SU-DHL-6 (cell line): ENCODE results near the gene HLF.

Source experiments
- EZH2phosphoT487 ChIP-seq: fragments of 200-600 bp; sonication (generic), shearing (Covaris generic); conservative IDR thresholded peaks from 2 replicates; pipeline ENCODE4 v1.6.1; 2018; ENCODE audit warnings: mild to moderate bottlenecking, antibody characterized with exemption, low read length, moderate library complexity, mixed read lengths
- TF ChIP-seq, protein P1 (sequence below): fragments of 200-600 bp; sonication (generic); IDR thresholded peaks from one replicate; pipeline ENCODE4 v1.5.1; 2017; ENCODE audit warnings: antibody characterized with exemption, mild to moderate bottlenecking, low read length, moderate library complexity; ENCODE audit not compliant: insufficient read depth, poor library complexity, severe bottlenecking

DNA sequence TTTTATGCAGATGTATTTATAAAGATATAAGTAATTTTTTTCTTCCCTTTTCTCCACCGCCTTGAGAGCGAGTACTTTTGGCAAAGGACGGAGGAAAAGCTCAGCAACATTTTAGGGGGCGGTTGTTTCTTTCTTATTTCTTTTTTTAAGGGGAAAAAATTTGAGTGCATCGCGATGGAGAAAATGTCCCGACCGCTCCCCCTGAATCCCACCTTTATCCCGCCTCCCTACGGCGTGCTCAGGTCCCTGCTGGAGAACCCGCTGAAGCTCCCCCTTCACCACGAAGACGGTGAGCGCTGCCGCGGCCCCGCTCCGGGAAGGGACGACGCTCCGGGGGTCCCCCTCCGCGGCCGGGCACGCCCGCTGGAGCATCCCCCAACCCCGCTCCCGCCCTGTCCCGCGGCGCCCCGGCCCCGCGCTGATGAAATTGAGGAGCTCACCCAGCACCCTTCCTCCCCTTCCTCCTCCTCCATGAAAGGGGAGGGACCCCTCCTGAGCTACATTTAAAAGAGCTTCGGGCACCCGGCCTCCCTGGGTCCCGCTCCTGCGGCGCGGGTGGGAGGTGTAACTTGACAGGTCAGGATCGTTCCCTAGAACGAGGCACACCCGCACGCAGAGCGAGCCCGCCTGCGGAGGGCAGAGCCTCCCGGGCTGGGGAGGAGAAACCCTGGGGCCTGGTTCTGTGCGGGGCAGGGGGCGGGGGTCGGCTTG, 706 bp downstream of the HLF start:
- TF ChIP-seq, protein P1, sequence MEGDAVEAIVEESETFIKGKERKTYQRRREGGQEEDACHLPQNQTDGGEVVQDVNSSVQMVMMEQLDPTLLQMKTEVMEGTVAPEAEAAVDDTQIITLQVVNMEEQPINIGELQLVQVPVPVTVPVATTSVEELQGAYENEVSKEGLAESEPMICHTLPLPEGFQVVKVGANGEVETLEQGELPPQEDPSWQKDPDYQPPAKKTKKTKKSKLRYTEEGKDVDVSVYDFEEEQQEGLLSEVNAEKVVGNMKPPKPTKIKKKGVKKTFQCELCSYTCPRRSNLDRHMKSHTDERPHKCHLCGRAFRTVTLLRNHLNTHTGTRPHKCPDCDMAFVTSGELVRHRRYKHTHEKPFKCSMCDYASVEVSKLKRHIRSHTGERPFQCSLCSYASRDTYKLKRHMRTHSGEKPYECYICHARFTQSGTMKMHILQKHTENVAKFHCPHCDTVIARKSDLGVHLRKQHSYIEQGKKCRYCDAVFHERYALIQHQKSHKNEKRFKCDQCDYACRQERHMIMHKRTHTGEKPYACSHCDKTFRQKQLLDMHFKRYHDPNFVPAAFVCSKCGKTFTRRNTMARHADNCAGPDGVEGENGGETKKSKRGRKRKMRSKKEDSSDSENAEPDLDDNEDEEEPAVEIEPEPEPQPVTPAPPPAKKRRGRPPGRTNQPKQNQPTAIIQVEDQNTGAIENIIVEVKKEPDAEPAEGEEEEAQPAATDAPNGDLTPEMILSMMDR = no peak
- no peak for TF ChIP-seq EZH2phosphoT487
